Hematopoietic multipotent progenitor cell treated with erythropoietin and hydrocortisone succinate and interleukin-3 and kit ligand, for 6 days (in vitro differentiated cells): ENCODE measurements around the gene AFMID.
A peak's percentile ranks its signal among the peaks of the same experiment; 100 is the strongest.
"Not testable (repeated sequence)": the region's sequence is repeated elsewhere in the genome, so short reads cannot be mapped to it uniquely, and the experiment has no call there.

Experiments used
- DNase-seq: peaks from one replicate; pipeline ENCODE4 v3.0.0-alpha.2; 2015

AFMID gene, protein sequence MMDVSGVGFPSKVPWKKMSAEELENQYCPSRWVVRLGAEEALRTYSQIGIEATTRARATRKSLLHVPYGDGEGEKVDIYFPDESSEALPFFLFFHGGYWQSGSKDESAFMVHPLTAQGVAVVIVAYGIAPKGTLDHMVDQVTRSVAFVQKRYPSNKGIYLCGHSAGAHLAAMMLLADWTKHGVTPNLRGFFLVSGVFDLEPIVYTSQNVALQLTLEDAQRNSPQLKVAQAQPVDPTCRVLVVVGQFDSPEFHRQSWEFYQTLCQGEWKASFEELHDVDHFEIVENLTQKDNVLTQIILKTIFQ

DNA sequence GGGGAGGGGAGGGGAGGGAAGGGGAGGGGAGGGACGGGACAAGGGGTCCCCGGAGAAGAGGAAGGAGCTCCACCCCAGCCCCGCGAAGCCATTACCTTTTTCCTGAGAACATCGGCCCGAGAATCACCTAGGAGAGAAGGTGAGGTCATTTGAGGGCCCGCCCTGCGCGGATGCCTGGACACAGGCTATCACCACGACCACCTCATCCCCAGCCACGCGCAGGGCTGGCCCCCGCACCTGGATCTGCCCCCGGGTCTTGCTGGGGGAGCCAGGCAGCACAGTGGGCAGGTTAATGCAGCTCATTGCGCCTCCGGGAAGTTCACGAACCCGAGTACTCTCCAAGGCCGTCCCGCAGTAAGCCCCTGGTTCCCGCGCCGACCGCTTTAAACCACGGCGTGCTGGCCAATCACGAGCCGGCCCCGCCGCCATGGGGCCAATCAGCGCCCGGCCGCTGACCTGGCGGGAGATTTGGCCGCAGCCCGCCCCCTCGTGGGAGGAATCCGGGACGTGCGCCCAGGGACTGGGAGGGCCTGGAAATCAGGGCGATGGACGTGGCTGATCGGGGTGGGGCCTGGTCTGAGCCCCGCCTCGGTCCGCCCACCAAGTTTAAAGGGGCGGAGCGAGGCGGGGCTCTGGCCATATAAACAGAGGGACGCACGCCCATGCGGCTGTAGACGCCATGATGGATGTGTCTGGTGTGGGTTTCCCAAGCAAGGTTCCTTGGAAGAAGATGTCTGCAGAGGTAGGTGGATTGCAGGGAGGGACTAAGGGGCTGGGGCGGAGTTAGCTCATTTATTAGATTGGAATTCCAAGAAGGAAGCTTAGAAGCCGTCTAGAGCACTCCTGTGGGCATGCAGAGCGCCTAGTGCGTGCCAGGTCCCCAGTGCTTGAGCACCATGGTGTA lies at the start of gene AFMID, which contains the start of gene TK1:
AFMID (plus strand) TSS at position 671 of the 904 bp plus-strand sequence; CDS start at position 680, 9 bp downstream.
TK1 (minus strand) TSS at position 361 of the 904 bp plus-strand sequence; CDS start at position 303, 58 bp downstream.
- DNase-seq: peak; percentile 98

DNA sequence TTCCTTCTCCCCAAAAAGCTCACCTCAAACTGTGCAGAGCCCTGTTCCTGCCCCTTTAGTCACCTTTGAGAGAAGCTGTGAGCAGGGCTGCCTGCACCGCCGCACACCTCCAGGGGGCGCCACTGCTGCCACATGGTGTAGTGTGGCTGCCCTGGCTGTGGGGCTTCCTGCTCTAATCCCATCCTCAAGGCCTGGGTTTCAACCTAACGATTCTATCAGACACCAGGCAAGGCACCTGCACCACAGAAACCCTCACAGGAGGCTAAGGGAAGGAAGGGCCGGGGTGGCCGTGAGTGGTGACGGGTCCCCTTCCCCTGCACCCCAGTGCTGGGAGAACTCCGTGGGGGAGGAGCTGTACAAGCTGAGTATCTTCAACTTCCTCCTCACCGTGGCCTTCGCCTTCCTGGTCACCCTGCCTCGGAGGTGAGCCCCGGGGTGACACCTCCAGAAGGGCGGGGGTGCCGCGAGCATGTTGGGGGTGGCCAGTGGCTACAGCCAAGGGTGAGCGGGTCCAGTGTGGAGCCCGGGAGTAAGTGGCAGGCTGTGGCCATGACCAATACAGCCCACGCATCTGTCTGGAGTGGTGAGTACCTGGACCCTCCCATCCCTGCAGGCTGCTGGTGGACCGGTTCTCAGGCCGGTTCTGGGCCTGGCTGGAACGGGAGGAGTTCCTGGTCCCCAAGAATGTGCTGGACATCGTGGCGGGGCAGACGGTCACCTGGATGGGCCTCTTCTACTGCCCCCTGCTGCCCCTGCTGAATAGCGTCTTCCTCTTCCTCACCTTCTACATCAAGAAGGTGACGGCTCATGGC lies 49.6 kb upstream of the AFMID start:
- DNase-seq: peak; percentile 62

DNA sequence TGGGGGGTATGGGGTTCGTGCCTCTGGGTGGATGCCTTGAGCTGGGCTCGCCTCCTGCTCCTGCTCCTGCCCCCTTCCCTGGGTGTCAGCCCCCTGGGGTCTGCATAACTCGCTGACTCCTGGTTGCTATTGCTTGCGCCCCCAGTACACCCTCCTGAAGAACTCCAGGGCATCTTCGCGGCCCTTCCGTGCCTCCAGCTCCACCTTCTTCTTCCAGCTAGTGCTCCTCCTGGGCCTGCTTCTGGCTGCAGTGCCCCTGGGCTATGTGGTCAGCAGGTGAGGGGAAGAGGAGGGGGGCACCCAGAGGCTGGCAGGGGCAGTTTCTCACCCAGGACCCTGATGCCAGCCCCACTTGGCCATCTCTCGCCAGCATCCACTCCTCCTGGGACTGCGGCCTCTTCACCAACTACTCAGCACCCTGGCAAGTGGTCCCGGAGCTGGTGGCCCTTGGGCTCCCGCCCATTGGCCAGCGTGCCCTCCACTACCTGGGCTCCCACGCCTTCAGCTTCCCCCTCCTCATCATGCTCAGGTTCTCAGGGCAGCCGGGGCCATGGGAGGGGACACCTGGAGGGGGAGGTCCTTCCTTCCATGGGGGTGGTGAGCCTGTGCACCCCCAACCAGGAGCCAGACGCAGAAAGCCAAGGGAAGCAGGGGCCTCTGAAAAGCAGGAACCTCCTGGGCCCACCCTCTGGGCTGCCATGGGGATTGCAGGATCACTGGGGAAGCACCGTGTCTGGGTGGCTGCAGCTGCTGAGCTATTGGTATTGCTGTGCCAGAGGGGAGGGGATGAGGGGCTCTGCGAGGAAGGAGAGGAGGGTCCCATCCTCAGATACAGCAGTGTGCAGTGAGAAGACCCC lies 48.7 kb upstream of the AFMID start:
- DNase-seq: no peak

DNA sequence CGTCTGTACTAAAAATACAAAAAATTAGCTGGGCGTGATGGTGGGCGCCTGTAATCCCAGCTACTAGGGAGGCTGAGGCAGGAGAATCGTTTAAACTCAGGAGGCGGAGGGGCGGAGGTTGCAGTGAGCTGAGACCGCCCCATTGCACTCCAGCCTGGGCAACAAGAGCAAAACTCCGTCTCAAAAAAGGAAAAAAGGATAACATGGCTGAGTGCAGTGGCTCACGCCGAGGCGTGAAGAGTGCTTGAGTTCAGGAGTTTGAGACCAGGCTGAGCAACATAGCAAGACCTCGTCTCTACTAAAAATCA lies 47.3 kb upstream of the AFMID start:
- not testable (repeated sequence) for DNase-seq

DNA sequence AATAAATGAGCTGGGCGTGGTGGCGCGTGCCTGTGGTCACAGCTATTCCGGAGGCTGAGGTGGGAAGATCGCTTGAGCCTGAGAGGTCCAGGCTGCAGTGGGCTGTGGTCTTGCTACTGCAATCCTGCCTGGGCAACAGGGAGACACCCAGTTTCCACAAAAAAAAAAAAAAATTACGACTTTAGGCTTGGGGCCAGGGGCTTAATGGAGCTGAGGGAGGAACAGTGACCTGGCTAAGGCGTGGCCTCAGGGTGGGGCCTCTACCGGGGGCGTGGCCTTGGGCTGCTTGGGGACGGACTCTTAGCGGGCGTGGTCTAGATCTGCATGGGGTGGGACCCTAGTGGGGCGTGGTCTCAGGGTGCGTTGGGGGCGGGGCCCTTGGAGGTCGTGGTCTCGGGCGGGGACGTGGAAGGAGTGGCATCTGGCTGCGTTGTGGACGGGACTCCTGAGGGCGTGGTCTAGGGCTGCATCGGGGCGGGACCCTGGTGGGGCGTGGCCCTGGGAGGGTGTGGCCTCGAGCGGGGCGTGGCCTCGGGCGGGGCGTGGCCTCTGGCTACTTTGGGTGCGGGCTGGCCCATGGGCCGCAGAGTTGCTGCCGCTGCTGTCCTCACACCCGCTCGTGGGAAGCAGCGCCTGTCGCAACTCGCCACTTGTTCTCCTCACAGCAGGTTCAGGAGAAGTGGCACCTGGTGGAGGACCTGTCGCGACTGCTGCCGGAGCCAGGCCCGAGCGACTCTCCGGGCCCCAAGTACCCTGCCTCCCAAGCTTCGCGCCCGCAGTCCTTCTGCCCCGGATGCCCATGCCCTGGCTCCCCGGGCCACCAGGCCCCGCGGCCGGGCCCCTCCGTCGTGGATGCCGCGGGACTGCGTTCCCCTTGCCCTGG lies 46.8 kb upstream of the AFMID start:
- DNase-seq: peak; percentile 100

DNA sequence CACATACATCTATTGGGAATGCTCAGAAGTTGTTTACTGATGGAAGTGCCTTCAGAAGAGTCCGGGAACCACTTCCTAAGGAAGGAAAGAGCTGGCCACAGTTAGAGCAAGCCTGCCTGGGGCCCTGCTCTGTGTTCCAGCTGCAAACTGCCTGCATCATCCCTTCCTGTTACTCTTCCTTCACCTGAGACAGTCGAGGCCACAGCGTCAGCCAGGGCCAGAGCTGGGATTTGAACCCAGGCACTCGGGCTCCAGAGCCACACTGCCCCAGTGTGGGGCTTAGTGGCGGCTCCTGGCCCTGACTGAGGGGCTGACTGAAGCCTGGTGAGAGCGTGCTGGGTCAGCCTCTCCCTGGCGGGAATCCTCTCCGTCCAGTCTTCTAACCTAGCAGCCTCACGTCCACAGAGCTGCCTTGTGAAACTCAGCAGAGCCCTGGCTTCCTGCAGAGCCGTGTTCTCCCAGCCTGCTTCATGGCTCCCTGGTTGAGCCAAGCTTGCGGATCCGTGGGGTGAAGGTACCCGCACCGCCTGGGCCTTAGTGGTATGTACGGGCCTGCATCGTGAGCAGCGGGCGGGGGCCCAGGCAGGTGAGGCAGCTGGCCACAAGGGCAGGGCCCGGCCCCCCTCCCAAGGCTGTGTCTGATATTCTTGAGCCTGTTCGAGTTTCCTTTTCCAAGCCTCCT lies 45.6 kb upstream of the AFMID start:
- DNase-seq: no peak

DNA sequence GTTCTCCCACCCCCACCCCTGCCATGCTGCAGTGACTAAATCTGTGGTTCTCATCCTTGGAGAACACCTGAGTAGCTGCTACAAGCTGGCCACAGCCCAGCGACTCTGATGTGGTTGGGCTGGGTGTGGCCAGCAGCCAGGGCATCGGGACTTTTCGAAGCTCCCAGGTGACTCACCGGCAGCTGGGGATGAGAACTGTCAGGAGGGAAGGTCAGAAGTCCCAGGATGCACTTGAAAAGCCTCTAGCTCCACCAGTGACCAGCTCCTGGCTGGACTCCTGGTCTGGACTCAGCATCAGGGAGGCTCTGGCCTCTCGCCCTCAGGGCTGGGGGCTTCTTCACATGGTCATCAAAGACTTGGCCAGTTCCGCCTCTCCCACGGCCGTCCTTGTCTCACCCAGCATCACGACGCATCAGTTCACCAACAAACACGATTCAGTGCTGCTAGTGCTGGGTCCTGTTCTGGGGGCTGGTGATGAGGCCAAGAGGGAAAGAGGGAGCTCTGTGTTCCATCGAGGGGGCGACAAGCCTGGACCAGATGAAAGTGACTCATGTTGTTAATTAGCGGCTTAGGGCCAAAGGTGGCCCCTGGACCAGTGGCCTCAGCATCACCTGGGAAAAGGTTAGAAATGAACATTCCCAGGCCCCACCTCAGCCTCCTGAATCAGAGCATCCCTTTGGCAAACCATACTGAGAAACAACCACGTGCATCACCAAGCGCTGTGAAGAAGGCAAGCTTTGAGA lies 44.9 kb upstream of the AFMID start:
- DNase-seq: no peak

DNA sequence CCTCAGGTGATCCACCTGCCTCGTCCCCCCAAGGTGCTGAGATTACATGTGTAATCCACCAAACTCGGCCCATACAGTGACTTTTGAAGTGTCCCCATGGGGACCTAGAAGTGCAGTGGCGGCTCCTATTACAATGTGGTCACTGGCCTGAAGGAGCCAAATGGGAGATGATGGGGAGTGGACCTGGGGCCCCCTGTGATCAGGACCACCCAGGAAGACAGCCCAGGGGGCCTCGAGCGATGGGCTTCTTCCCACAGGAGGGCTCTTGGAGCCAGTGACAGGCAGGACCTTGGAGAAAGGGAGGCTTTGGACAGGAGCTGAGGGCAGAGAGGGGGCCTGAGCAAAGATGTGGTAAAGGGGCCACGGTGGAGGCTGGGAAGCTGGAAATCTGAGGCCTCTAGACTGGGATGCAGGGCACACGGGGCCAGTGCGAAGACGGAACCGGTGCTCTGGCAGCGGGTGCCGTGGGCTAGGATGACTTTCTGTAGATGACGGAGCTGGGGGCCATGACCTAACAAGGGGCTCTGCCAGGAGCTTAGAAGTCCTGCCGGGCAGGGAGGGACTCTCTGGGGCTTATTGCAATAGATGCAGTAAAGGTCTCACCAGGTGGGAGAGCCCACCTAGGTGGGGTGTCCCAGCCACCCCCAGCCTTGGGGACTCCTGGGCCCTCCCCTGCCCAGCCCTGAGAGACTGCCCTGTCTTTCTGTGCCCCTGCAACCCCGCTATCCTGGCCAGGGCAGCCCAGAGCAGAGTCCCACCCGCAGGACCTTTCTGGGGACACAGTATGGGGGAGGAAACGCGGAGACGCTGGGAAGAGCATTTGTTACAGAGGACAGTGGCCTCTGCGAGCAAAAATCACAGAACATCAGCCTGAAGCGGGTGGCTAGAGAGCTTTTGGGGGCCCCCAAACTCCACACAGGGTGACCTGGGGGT lies 43.7 kb upstream of the AFMID start:
- no peak for DNase-seq

DNA sequence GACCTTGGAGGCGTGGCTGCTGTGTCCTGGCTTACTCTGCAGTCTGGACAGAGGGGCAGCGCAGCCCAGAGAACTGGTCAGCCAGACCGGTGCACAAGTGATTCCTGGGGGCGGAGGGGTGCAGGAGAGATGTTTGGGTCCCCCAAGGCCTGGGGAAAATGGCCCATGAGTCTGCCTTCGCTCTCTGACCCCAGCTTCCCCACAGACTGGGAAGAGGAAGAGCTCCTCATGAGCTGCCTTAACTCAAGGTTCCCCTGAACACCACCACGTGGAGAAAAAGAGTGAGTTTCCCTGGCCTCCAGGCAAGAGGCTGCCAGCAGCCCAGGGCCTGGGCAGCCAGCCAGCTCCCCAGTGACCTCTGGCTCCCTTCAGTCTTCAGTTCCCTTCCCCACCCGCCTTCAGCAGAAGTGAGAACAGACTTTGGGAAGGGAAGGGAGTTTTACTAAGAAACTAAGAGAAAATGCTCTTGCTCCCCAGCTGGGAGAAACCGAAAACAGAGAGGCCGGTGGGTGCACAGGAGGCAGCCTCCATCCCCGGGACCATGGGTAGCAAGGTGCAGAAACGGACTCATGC lies 42.9 kb upstream of the AFMID start:
- peak; percentile 92 for DNase-seq

DNA sequence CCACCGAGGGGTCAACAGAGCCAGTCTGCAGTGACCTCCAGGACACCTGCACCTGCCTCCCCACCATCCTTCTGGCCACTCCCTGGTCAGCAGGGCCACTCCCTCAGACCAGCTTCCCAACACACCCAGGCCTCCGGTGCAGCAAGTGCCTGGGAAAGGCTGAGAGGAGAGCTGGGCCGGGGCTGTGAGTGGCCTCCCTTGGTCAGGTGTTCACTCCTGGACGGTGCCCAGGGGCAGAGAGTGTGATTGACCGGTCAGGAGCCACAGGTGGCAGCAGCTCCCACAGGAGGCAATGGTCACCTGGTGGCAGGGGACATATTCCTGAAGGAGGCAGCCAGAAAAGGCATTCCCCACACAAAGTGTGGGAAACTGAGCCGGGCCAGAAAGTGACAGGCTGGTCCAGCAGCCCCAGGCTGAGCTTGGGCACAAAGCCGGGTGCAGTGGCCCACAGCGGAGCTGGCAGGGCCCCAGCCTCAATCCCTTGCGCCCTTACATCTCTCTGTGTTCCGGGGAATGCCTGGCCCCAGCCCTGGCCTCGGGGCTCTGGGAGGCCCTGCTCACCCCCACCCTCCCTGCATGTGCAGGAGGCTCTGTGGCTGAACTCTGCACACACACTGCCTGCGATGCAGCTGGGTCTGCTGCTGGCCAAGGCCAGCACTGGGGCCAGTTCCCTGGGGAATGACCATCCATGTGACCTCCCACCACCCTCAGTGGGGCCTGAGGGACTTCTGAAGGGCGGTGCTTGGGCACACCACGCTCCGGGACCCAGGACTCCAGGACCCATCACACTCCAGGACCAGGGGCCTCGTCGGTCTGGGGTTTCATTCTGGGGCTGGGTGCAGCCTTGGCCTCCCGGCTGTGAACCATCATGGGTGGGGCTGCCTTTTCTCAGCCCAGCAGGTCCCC lies 42.2 kb upstream of the AFMID start:
- no peak for DNase-seq

DNA sequence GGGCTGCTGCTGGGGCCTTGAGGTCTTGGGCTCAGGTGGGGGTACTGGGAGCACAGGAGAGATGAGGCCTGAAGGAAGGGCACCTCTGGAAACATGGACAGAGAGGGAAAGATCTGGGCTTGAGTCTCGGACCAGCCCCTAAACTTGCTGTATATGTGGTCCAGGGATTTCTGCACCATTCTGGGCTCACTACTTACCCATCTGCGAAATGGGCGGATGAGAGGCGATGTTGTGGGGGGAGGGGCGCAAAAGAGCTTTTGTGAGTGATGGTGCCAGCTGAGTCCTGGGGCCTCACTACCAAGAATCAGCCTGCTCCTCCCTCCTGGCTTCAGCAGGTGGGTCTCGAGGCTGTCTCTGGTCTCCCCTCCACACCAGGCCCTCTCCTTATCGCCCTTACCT lies 40.7 kb upstream of the AFMID start:
- no peak for DNase-seq

DNA sequence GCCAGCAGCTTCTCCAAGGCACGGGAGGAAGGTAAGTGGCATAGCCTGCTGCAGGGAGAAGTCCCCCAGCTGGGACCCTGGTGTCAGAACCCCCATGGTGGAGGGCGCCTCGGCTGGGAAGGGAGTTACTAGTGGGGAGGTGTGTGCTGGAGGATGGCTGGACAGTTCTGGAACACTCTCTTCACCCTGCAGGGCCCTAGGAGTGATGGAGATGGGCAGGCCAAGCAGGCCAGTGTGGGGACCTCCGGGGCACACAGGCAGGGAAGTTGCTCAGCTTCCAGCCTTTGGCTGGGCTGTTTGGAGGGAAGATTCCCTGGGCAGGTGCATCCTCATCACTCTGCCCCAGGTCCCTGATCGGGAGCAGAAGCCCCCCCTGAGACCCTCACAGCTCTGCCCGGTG lies 40.3 kb upstream of the AFMID start:
- no peak for DNase-seq

DNA sequence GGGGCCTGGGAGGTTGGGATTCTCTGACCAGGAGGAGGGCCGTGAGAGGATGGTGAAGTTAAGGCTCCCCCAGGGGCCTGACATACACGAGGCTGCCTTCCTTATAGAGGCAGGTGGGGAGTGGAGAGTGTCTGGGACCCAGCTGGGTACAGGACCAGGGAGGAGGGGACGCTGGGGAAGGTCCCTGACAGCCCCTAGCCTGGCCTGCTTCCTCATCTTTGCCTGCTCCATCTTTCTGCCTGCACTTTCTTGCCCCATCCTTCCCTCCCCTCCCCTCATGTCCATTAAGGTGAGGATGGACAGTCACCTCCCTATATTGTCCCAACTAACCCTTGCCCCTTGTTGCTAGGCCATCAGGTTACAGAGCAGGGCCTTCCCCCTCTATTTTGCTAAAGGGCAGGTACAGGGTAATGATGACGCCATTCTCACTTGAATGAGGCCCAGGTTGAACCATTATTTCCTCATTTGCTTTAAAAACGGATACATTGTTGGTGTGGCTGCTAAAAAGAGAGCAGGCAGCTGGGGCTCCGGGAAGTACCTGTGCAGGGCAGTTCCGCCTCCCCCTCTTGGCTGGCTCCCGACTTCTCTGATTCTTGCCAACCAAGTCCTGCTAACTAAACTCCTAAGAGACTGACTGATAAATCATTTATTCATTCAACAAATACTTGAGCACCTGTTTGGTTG lies 39.7 kb upstream of the AFMID start:
- DNase-seq: no peak

DNA sequence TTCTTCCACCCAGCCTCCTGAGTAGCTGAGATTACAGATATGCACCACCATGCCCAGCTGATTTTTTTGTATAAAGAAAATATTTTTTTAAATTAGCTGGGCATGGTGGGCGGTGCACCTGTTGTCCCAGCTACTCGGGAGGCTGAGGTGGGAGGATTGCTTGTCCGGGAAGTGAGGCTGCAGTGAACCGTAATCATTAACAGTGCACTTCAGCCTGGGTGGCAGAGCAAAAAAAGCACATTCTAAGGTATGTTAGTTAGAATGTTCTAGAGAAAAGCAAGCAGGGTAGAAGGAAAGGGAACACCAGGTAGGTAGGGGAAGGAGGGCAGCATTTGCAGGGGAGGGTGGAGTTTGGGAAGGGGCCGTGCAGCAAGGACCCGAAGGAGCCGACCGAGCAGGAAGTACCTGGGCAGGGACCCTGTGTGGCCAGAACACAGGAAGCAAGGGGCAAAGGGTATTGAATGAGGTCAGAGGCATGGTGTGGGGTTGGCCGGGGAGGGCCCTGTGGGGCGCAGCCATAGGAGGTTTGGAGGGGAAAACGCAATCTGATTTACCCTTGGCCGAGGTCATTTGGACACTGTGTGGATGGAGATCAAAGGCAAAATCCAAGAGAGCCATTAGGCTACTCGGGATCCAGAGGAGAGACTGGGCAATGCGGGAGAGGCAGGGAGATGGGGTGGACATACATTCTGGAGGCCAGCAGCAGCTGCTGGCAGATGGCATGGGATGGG lies 38.7 kb upstream of the AFMID start:
- no peak for DNase-seq

DNA sequence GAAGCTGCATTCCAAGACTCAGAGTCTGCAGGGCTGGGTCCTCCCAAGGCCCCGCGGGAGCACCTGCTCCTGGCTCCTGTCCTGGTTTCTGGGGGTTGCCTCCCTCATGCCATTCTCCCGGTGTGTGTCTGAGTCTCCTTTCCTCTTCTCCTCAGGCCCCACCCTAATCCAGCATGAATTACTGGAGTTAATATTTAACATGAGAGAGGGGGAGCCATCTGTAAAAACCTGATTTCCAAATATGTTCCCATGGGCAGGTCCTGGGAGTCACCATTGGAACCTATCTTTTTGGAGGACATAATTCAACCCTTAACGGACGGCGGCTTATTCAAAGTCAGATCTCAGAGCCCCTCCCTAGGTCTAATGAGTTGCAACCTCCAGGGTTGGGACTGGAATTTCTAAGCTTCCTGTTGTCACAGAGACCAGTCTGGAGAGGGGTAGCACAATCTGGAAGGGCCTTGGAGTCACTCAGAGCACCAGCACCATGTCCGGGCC lies 35.6 kb upstream of the AFMID start:
- DNase-seq: no peak
